Measurements from ENCODE around the gene TTC27. TPM values are rescaled to one million over a fixed set of nuclear protein-coding genes. Genes with fewer than 3 reads are reported as not detected.

Gene TTC27
- total RNA-seq, 1 donor from 2014 or later, result 28.5 TPM

Small RNA genes within 50 kb of the gene (small RNA-seq; reads per million reads assigned to genes)
- gene MIR4765, result not detected
